ENCODE measurements around the gene TMEM119.
A peak's percentile ranks its signal among the peaks of the same experiment; 100 is the strongest.
"Not testable (repeated sequence)": the region's sequence is repeated elsewhere in the genome, so short reads cannot be mapped to it uniquely, and the experiment has no call there.

The TMEM119 gene

DNA sequence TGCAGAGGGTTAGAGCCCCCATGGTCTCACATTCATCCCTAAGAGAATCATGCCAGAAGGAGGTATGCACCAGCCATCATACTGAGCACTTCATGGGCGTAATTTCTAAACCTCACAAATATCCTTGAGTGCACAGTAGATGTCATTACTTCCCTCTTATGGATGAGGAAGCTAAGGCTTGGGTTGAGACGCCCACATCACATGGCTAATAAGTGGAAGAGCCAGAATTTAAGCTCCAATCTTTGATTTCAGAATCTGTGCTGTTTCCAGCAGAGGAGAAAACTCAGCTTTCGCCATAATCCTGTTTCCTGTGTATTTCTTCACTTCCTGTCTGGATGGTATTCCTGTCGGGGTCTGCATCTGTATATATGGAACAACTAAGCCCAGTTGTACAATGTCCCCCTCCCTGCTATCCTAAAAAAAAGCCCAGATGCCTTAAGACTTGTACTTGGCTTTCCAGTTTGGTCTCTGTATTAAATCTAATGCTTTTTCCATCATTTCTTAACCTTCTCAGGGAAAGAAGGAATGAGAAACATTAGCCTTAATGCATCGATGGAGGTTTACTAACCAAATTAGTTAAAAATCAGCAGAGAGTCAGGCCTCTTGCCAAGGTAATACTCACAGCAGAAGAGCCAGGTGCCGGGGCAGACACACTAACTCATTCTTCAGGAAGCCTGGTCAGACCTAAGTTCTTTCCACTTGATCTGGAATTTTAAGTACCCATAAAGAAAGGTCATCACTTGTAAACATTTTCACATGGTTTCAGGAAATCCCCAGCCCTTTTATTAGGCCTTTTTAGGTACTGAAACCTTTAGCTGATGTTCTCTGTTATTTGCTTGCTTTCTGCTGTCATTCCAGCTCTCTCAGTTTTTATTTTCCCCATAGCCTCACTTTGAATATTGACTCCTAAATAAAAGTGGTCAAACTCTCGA lies 30.2 kb downstream of the TMEM119 start:
- DNase-seq (ENCODE audit: low read depth, low spot score) = no peak

DNA sequence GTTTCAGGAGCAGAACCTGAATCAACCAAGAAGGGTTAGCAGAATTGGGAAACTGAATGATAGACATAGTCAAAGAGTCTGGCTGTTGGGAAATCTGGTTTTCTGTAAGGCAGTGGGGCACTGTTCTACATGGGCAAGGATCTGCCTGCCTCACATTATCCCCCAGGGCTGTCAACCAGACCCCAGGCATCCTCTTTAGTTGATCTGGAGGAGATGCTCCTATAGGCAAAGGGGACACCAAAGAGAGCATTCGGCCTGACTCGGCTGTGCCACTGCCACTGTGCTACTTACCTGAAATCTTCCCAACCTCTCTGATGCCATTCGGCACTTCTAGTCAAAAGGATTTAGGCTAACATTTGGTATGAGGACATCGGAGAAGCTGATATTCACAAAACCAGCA lies 31.4 kb downstream of the TMEM119 start:
- no peak for DNase-seq (ENCODE audit: low read depth, low spot score)

DNA sequence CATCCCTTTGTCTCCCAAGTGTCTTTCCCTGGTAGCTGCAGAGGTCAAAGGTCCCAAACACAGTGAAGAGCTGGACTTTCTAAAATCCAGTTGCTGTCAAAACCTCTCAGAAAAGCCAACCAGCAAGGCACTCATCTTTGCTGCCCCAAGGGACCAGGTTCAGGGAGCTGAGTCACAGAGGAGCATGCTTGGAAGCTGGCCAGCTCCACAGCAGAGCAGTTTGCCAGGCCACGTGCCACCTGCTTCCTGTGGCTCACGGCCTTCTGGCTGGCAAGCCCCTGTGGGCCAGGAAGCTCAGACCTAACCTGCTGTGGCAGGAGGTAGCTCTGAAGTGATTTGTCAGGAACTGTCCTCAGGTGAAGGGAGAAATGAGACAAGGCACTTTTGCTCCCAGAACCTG lies 31.9 kb downstream of the TMEM119 start:
- DNase-seq (ENCODE audit: low read depth, low spot score) = no peak

GRCh38 chr12:108565146-108565545 lies 32.7 kb downstream of the TMEM119 start:
- no peak for DNase-seq (ENCODE audit: low read depth, low spot score)

GRCh38 chr12:108564724-108565123 lies 33.2 kb downstream of the TMEM119 start:
- no peak for DNase-seq (ENCODE audit: low read depth, low spot score)

DNA sequence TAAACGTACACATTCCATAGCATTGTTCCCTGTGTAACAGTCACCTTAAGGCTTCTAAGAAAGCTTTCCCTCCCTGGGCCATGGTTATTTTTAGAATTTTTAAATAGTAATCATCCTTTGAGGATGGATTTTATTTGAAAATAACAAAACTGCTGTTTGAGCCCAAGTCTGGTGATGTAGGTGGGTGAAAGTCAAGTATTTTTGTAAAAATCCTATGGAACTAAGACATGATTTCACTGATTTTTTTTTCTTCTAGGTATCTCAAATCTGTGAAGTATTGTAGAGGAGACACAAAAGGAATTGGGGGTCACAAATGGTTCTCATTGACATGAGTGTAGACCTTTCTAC lies 34.1 kb downstream of the TMEM119 start:
- no peak for DNase-seq (ENCODE audit: low read depth, low spot score)

- DNase-seq (ENCODE audit: low read depth, low spot score) = peak; percentile 70
These were observed 34.6 kb downstream of the TMEM119 start for GRCh38 chr12:108563136-108563803.

DNA sequence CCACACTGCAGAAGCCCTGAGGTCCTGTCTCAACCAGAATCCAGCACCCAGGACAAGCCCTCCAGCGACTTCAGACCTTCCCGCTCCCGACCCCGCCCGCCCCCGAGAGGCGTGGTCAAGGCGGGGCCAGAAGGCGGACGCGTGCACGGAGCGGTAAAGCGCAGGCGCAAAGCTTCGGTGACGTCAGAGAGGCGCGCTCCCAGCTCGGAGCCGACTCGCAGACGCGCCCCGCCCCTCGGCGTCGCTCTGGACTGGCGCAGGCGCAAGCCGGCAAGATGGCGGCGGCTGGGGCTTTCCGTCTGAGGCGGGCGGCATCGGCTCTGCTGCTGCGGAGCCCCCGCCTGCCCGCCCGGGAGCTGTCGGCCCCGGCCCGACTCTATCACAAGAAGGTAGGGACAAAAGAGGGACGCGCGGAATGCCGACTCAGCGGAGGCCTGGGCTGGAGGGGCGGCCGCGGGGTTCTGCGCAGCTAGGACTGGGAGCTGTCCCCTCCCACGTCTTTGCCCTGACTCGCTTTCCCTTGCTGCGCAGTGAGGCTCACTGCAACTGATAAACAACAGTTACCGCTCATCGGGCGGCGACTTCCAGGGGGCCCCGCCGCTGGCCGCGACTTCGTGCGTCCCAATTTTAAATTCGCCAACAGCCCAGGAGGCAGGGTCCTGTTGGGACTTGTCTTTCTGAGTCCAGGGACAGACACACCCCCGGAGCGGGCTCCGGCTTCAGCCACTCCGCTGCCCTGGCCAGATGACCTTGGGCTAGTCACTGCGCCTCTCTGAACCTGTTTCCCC lies 35.3 kb downstream of the TMEM119 start, which contains the start of gene ISCU:
TSS of gene ISCU (plus strand) at position 249 of the 788 bp plus-strand sequence. CDS start at position 276, 27 bp downstream.
- DNase-seq (ENCODE audit: low read depth, low spot score) = peak; percentile 95

- DNase-seq (ENCODE audit: low read depth, low spot score) = no peak
These were observed 36.0 kb downstream of the TMEM119 start for GRCh38 chr12:108561852-108562347.

DNA sequence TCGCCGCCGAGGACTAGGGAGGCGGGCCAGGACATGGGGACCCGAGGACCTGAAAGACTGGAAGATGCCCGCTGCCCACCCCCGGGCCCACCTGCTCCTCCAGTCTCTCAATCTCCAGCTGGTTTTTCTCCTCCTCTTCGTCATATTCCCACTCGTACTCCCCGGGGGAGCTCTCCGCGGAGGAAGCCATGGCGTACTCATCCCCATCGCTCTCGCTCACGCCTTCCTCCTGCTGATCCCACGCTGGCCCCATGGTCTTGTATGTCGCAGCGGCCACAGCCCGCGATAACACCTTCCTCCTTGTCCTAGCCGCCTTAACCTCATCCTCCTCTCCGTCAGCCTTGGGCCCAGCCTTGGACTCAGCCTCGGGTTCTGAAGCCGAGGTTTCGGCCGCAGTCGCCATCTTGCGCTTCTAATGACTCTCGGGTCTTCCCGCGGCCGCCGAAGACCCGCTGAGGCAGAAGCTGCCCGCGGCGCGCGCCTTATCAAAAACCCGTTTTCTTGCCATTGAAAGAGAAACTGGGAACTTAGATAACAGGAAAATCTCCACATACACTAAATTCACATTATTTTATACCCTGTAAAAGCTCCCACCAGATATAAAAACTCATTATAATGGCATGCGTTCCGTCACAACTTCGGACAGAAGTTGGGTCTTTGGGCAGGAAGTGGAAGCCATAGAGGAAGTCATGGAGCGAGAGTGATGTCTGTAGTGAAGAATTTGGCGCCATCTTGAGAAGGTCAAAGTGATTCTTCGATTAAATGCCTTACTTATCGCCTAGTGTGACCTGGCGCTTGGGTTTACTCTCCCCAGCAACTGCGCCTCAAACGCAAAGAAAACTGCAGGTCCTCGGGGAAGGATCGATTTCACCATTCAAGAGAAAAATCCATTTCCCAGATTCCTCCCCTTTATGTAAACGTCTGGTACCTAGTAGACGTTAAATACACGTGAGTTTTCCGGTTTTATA lies 36.8 kb downstream of the TMEM119 start, which contains the start of gene SART3:
TSS of gene SART3 (minus strand) at position 422 of the 968 bp plus-strand sequence. CDS start at position 403, 19 bp downstream.
- peak; percentile 68 for DNase-seq (ENCODE audit: low read depth, low spot score)

DNA sequence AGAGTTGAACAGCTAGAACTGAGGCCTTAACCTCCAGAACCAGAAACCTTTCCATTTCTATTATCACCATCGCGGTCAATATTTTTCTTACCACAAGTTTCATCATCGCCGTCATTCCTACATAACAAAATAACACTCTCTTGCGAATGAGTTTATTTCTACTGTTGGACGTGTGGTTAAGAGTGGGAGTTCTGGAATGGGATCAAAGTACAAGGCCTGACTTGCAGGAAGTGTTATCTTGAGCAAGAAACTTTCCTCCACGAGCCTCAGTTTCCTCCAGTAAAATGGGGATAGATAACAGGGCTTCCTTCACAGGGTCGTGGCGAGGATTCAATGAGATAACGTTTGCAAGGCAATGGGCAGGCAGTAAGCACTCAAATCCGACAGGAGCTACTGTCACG lies 37.6 kb downstream of the TMEM119 start:
- no peak for DNase-seq (ENCODE audit: low read depth, low spot score)

- no peak for DNase-seq (ENCODE audit: low read depth, low spot score)
These were observed 38.1 kb downstream of the TMEM119 start for GRCh38 chr12:108559748-108560147.

DNA sequence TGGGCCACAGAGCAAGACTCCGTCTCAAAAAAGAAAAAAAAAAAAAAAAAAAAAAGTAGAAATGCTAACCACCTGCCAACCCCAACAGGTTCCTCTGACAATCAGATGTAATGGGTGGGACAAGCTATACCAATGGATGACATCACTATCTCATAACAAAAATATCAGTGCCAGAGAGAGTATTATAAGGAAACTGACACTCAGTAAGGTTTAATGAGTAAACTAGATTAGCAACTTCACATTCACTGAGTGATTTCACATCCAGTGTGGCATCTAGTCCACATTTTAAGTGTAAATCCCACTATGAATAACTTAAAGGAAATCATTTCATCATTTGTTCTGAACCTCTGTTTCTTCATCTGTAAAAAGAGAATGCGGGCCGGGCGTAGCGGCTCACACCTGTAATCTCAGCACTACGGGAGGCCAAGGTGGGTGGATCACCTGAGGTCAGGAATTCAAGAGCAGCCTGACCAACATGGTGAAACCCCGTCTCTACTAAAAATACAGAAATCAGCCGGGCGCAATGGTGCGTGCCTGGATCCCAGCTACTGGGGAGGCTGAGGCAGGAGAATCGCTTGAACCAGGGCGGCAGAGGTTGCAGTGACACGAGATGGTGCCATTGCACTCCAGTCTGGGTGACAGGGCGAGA lies 38.8 kb downstream of the TMEM119 start:
- DNase-seq (ENCODE audit: low read depth, low spot score) = no peak

DNA sequence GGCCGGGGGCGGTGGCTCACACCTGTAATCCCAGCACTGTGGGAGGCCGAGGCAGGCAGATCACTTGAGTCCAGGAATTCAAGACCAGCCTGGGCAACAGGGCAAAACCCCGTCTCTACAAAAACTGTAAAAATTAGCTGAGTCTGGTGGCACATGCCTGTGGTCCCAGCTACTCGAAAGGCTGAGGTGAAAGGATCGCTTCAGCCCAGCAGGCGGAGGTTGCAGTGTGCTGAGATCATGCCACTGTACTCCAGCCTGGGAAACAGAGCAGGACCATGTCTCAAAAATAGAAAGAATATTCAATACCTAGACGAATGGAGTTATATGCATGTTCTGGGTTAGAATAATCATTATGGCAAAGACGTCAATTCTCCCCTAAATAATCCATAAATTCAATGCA lies 42.5 kb downstream of the TMEM119 start:
- not testable (repeated sequence) for DNase-seq (ENCODE audit: low read depth, low spot score)

DNA sequence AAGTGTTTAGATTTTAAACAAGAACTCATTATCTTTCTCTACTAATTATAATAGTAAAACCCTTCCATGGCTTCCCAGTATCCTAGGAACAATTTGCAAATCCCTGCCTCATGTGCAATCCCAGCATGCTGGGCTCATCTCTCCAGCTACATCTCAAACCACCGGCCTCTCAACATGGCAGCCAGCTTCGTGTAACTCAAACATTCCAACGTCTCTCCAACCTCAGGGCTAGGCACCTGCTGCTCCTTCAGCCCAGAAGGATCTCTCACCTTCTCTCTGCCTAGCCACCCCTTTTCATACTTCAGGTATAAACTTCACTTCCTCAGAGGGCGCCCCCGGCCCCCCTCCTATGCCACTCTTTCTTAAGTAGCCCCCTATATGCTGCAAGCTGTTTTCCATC lies 44.1 kb downstream of the TMEM119 start:
- no peak for DNase-seq (ENCODE audit: low read depth, low spot score)

DNA sequence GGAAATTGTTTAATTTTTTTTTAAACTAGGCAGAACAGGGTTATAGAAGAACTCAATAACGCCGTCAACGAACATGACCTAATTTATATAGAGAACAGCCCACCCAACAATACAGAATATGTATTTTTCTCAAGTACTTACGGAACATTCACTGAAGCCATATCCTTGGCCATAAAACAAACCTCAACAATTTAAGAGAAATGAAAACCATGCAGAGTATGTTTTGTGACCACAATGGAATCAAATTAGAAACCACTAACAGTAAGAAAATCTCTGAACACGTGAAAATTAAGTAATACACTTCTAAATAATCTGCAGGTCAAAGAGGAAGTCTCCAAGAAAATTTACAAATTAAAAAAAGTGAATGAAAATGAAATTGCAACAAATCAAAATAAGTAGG lies 46.3 kb downstream of the TMEM119 start:
- no peak for DNase-seq (ENCODE audit: low read depth, low spot score)

DNA sequence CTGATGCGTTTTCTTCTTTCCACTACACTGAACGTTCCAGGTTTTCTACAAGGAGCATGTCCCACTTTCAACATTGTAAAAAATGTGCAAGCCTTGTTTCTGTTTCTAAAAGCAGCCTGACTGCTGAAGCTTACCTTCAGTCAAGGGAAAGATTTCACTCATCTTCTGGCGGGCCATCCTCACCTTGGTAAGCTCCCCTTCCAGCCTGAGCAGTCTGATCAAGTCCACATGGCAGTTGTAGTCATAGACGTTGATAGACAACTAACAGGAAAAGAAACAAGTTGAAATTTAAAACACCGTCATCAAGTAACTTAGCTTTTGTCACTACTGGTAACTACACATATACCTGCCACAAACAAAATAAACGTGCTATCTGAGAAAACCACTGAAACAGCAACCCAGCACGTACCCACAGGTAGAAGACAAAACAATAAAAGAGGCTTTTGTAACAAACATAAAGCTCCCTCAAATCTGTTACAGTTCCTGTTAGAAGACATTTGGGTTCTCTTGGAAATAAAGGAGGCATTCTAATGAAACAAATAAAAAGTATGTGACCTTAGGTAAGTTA lies 48.8 kb downstream of the TMEM119 start:
- DNase-seq (ENCODE audit: low read depth, low spot score) = no peak

GRCh38 chr12:108547686-108548085 lies 50.2 kb downstream of the TMEM119 start:
- no peak for DNase-seq (ENCODE audit: low read depth, low spot score)

GRCh38 chr12:108543652-108544051 lies 54.2 kb downstream of the TMEM119 start:
- DNase-seq (ENCODE audit: low read depth, low spot score) = no peak

GRCh38 chr12:108542320-108542719 lies 55.6 kb downstream of the TMEM119 start:
- no peak for DNase-seq (ENCODE audit: low read depth, low spot score)
